ENCODE results near the gene FMC1.
A peak's percentile ranks its signal among the peaks of the same experiment; 100 is the strongest.

Gene FMC1

DNA sequence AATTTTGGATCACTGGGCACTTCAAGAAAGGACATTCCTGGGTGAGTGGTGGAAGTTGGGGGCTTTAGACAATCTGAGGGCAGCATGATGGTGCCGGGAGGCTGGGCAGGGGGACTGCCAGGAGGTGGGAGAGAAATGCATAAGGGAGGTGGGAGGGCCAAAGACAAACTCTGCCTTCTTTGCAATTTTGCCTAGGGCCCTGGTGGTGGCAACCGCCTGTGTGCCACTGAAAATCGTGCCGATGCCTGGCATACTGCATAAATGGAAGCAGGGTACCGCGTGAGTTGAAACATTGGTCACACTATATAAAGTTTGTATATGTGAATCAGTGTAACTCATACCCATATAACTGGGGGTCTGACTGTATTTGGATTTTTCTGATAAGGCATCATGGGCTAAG lies 21.8 kb downstream of the FMC1 start:
- H3K4me3 ChIP-seq (ENCODE audit: low read depth in 1 of 2, low read length in 2 of 2): peak overlapping the region in 1 of 2 experiments; percentile 68; a peak in 1 of 4 replicates
- H3K27ac ChIP-seq (ENCODE audit: low read length): no peak overlapping the region
- peaks cover 96% of the 10 kb centered on the region for H3K79me2 ChIP-seq (ENCODE audit: insufficient read depth, low read length)
- no peak overlapping the region for H2AFZ ChIP-seq (ENCODE audit: low read depth, low read length)
- peak overlapping the region; percentile 84 for H3K4me2 ChIP-seq (ENCODE audit: insufficient read depth, low read length)
- ATAC-seq (ENCODE audit: insufficient read depth, low read depth): no peak
- peaks cover 51% of the 10 kb centered on the region for H3K4me1 ChIP-seq (ENCODE audit: insufficient read depth, low read length)
- peak overlapping the region; percentile 27 for H3K9ac ChIP-seq (ENCODE audit: low read depth, low read length)
- no peak for DNase-seq
- no peaks in the 10 kb centered on the region for H3K9me3 ChIP-seq (ENCODE audit: insufficient read depth, low read length, severe bottlenecking)
- TF ChIP-seq EZH2 (IDR thresholded peaks at IDR 0.05; ENCODE audit: borderline replicate concordance, low read depth, low read length, severe bottlenecking): no peak
- TF ChIP-seq, protein P1, sequence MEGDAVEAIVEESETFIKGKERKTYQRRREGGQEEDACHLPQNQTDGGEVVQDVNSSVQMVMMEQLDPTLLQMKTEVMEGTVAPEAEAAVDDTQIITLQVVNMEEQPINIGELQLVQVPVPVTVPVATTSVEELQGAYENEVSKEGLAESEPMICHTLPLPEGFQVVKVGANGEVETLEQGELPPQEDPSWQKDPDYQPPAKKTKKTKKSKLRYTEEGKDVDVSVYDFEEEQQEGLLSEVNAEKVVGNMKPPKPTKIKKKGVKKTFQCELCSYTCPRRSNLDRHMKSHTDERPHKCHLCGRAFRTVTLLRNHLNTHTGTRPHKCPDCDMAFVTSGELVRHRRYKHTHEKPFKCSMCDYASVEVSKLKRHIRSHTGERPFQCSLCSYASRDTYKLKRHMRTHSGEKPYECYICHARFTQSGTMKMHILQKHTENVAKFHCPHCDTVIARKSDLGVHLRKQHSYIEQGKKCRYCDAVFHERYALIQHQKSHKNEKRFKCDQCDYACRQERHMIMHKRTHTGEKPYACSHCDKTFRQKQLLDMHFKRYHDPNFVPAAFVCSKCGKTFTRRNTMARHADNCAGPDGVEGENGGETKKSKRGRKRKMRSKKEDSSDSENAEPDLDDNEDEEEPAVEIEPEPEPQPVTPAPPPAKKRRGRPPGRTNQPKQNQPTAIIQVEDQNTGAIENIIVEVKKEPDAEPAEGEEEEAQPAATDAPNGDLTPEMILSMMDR (IDR thresholded peaks at IDR 0.05; ENCODE audit: borderline replicate concordance, extremely low read depth, low read length, poor library complexity, severe bottlenecking): no peak
- H4K20me1 ChIP-seq (ENCODE audit: insufficient read depth, low read length): peaks cover 70% of the 10 kb centered on the region
- no peaks in the 10 kb centered on the region for H3K27me3 ChIP-seq (ENCODE audit: insufficient read depth, low read length, poor library complexity)
- peaks cover 52% of the 10 kb centered on the region for H3K36me3 ChIP-seq (ENCODE audit: insufficient read depth, low read length)

DNA sequence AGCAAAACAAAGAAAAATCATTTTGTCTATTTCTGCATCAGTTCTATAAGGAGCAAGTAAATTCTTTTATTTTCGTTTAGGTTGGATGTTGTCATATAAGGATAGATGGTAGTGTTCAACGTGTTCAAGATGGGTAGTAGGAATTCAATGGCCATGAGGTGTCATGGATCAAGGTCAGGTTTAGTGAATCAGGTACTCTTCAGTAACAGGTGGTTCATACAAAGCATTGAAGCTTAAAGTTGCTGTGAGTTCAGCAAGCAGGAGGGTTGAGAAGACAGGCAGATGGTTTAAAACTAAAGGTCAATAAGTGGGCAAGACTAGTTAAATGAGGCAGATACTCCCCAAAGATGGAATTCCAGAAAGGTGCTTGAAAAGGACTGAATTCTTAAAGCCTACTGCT lies 24.2 kb downstream of the FMC1 start:
- Histone ChIP-seq H3K27ac (ENCODE audit: low read length) (no peak overlapping the region), H3K79me2 (ENCODE audit: insufficient read depth, low read length) (peaks cover 100% of the 10 kb centered on the region), H3K4me3 (ENCODE audit: low read depth in 1 of 2, low read length in 2 of 2) (no peak overlapping the region), H4K20me1 (ENCODE audit: insufficient read depth, low read length) (peaks cover 93% of the 10 kb centered on the region), H2AFZ (ENCODE audit: low read depth, low read length) (no peak overlapping the region), H3K4me2 (ENCODE audit: insufficient read depth, low read length) (peak overlapping the region; percentile 29; the same call in 1 of the 2 replicates), H3K9me3 (ENCODE audit: insufficient read depth, low read length, severe bottlenecking) (no peaks in the 10 kb centered on the region), H3K9ac (ENCODE audit: low read depth, low read length) (no peak overlapping the region), H3K27me3 (ENCODE audit: insufficient read depth, low read length, poor library complexity) (no peaks in the 10 kb centered on the region), H3K36me3 (ENCODE audit: insufficient read depth, low read length) (peaks cover 66% of the 10 kb centered on the region), H3K4me1 (ENCODE audit: insufficient read depth, low read length) (peaks cover 47% of the 10 kb centered on the region)
- ATAC-seq (ENCODE audit: insufficient read depth, low read depth) (no peak), DNase-seq (no peak)
- TF ChIP-seq, protein P1 (IDR thresholded peaks at IDR 0.05; ENCODE audit: borderline replicate concordance, extremely low read depth, low read length, poor library complexity, severe bottlenecking): no peak
- no peak for TF ChIP-seq EZH2 (IDR thresholded peaks at IDR 0.05; ENCODE audit: borderline replicate concordance, low read depth, low read length, severe bottlenecking)

DNA sequence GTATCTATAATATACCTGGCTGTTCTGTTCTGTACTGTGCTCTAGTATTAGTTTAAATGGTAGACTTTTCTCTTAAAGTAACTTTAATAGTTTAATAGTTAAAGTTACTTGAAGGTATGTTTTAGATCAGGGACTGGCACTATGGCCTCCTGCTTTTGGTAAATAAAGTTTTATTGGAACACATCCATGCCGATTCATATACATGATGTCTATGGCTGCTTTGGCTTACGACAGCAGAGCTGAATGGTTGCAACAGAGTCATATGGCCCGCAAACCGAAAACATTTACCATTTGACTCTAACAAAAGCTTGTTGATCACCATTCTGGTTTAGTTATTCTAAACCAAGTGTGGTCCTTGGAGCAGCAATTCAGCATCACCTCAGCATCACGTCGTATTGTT lies 25.3 kb downstream of the FMC1 start:
- Histone ChIP-seq H3K9ac (ENCODE audit: low read depth, low read length) (no peak overlapping the region), H3K4me2 (ENCODE audit: insufficient read depth, low read length) (peak overlapping the region; percentile 14; the same call in 1 of the 2 replicates), H4K20me1 (ENCODE audit: insufficient read depth, low read length) (peaks cover 94% of the 10 kb centered on the region), H3K4me3 (ENCODE audit: low read depth in 1 of 2, low read length in 2 of 2) (no peak overlapping the region), H3K79me2 (ENCODE audit: insufficient read depth, low read length) (peaks cover 100% of the 10 kb centered on the region), H3K27me3 (ENCODE audit: insufficient read depth, low read length, poor library complexity) (no peaks in the 10 kb centered on the region), H3K36me3 (ENCODE audit: insufficient read depth, low read length) (peaks cover 74% of the 10 kb centered on the region), H3K9me3 (ENCODE audit: insufficient read depth, low read length, severe bottlenecking) (no peaks in the 10 kb centered on the region), H2AFZ (ENCODE audit: low read depth, low read length) (no peak overlapping the region), H3K4me1 (ENCODE audit: insufficient read depth, low read length) (peaks cover 46% of the 10 kb centered on the region), H3K27ac (ENCODE audit: low read length) (no peak overlapping the region)
- no peak for DNase-seq
- TF ChIP-seq EZH2 (IDR thresholded peaks at IDR 0.05; ENCODE audit: borderline replicate concordance, low read depth, low read length, severe bottlenecking): no peak
- TF ChIP-seq, protein P1 (IDR thresholded peaks at IDR 0.05; ENCODE audit: borderline replicate concordance, extremely low read depth, low read length, poor library complexity, severe bottlenecking): no peak
- no peak for ATAC-seq (ENCODE audit: insufficient read depth, low read depth)
